22Rv1 (cell line): ENCODE measurements around the gene ADGRD1.

Experiments used
- ZFX ChIP-seq: fragments of 450-650 bp; IDR thresholded peaks from 2 replicates; pipeline ENCODE4 v1.6.1; 2017; ENCODE audit warnings: antibody characterized with exemption, borderline replicate concordance
- TF ChIP-seq, protein P1 (sequence below): fragments of 450-650 bp; IDR thresholded peaks from 2 replicates; pipeline ENCODE4 v1.5.1; 2017; ENCODE audit warnings: mild to moderate bottlenecking

DNA sequence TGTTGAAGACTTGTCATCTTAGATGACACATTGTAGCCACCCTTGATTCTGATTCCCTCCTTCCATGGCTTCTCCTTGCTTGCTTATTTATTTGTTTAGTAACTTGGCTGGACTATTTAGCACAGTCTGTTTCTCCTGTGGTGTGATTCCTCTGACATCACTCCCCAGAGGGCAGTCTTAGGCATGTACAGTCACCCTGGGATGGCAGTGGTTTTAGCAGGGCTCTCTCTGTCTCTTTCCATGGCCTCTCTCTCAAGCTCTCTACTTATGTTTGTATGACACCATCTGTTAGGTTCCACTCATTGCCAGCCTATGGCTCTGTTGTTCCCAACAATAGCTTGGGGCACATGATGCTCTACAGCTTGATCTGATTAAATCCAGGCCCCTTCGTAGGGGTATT lies 158.3 kb downstream of the ADGRD1 start:
- TF ChIP-seq, protein P1, sequence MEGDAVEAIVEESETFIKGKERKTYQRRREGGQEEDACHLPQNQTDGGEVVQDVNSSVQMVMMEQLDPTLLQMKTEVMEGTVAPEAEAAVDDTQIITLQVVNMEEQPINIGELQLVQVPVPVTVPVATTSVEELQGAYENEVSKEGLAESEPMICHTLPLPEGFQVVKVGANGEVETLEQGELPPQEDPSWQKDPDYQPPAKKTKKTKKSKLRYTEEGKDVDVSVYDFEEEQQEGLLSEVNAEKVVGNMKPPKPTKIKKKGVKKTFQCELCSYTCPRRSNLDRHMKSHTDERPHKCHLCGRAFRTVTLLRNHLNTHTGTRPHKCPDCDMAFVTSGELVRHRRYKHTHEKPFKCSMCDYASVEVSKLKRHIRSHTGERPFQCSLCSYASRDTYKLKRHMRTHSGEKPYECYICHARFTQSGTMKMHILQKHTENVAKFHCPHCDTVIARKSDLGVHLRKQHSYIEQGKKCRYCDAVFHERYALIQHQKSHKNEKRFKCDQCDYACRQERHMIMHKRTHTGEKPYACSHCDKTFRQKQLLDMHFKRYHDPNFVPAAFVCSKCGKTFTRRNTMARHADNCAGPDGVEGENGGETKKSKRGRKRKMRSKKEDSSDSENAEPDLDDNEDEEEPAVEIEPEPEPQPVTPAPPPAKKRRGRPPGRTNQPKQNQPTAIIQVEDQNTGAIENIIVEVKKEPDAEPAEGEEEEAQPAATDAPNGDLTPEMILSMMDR = no peak
- no peak for TF ChIP-seq ZFX
